ENCODE results near the gene GABRG2. TPM values are rescaled to one million over a fixed set of nuclear protein-coding genes. Genes with fewer than 3 reads are reported as not detected.
A peak's percentile ranks its signal among the peaks of the same experiment; 100 is the strongest.

The GABRG2 gene
- polyA plus RNA-seq = 33.4 and 35.8 TPM in 2 replicates
- 95.7 and 118 TPM in 2 replicates for polyA minus RNA-seq

GRCh38 chr5:162067655-162068411, at the start of gene GABRG2:
TSS of gene GABRG2 (plus strand) at chr5:162067773. CDS start at chr5:162068000, 227 bp downstream.
- no peaks in the 10 kb centered on the region for H3K27me3 ChIP-seq (ENCODE audit: insufficient read depth, low read depth, low read length)
- H3K9me3 ChIP-seq (ENCODE audit: low read length) = no peaks in the 10 kb centered on the region
- H3K9ac ChIP-seq (ENCODE audit: low read length) = peak within 1 kb of the TSS; percentile 84
- H3K36me3 ChIP-seq (ENCODE audit: insufficient read depth, low read length) = no peaks in the 10 kb centered on the region
- peak within 1 kb of the TSS; percentile 72 for H3K4me3 ChIP-seq (ENCODE audit: low read length)
- H3K9me2 ChIP-seq (ENCODE audit: insufficient read depth, low read length) = no peaks in the 10 kb centered on the region
- peak within 1 kb of the TSS; percentile 65 for H3K4me2 ChIP-seq (ENCODE audit: low read length)
- no peaks in the 10 kb centered on the region for H3K79me2 ChIP-seq (replicated peaks; ENCODE audit: insufficient read depth, low read length)
- peak within 1 kb of the TSS; percentile 89 for H3K27ac ChIP-seq (ENCODE audit: low read length)
- no peak for TF ChIP-seq MXI1 (conservative IDR thresholded peaks at IDR 0.05; ENCODE audit: poor library complexity, severe bottlenecking)
- TF ChIP-seq CTCF (IDR thresholded peaks at IDR 0.05; ENCODE audit: poor library complexity, severe bottlenecking) = no peak
- peak; percentile 57 for TF ChIP-seq POLR2AphosphoS5 (IDR thresholded peaks at IDR 0.05)
- peak; percentile 65 for TF ChIP-seq REST (IDR thresholded peaks at IDR 0.05; ENCODE audit: borderline replicate concordance)
- no peak for TF ChIP-seq EP300 (conservative IDR thresholded peaks at IDR 0.05; ENCODE audit: poor library complexity, severe bottlenecking)
- TF ChIP-seq RAD21 (conservative IDR thresholded peaks at IDR 0.05) = no peak
- peak within 1 kb of the TSS; percentile 84 for H2AFZ ChIP-seq (ENCODE audit: low read depth, low read length)
- H3F3A ChIP-seq (ENCODE audit: insufficient read depth, low read length, poor library complexity, severe bottlenecking) = no peaks in the 10 kb centered on the region
- no peaks in the 10 kb centered on the region for H4K20me1 ChIP-seq (ENCODE audit: insufficient read depth)

GRCh38 chr5:162025312-162025711, 42.3 kb upstream of the GABRG2 start:
- no peaks in the 10 kb centered on the region for H4K20me1 ChIP-seq (ENCODE audit: insufficient read depth)
- H3K9ac ChIP-seq (ENCODE audit: low read length) = no peak overlapping the region
- no peaks in the 10 kb centered on the region for H3K36me3 ChIP-seq (ENCODE audit: insufficient read depth, low read length)
- no peaks in the 10 kb centered on the region for H3K79me2 ChIP-seq (replicated peaks; ENCODE audit: insufficient read depth, low read length)
- no peak overlapping the region for H3K27ac ChIP-seq (ENCODE audit: low read length)
- H3K9me3 ChIP-seq (ENCODE audit: low read length) = no peaks in the 10 kb centered on the region
- H3K4me3 ChIP-seq (ENCODE audit: low read length) = no peak overlapping the region
- H3K9me2 ChIP-seq (ENCODE audit: insufficient read depth, low read length) = no peaks in the 10 kb centered on the region
- no peak overlapping the region for H2AFZ ChIP-seq (ENCODE audit: low read depth, low read length)
- H3K27me3 ChIP-seq (ENCODE audit: insufficient read depth, low read depth, low read length) = no peaks in the 10 kb centered on the region
- TF ChIP-seq RAD21 (conservative IDR thresholded peaks at IDR 0.05) (no peak), CTCF (IDR thresholded peaks at IDR 0.05; ENCODE audit: poor library complexity, severe bottlenecking) (no peak), MXI1 (conservative IDR thresholded peaks at IDR 0.05; ENCODE audit: poor library complexity, severe bottlenecking) (no peak), TAF1 (IDR thresholded peaks at IDR 0.05; ENCODE audit: low read depth) (no peak), EZH2 (IDR thresholded peaks at IDR 0.05; ENCODE audit: borderline replicate concordance, insufficient read depth, low read length, poor library complexity, severe bottlenecking) (no peak), REST (IDR thresholded peaks at IDR 0.05; ENCODE audit: borderline replicate concordance) (no peak), EP300 (conservative IDR thresholded peaks at IDR 0.05; ENCODE audit: poor library complexity, severe bottlenecking) (no peak), SMC3 (conservative IDR thresholded peaks at IDR 0.05; ENCODE audit: poor library complexity) (no peak), POLR2AphosphoS5 (IDR thresholded peaks at IDR 0.05) (no peak)
- H3K4me2 ChIP-seq (ENCODE audit: low read length) = no peak overlapping the region
- no peaks in the 10 kb centered on the region for H3F3A ChIP-seq (ENCODE audit: insufficient read depth, low read length, poor library complexity, severe bottlenecking)
